ENCODE measurements around the gene THPO. TPM values are rescaled to one million over a fixed set of nuclear protein-coding genes. Genes with fewer than 3 reads are reported as not detected.
"Not testable (repeated sequence)": the region's sequence is repeated elsewhere in the genome, so short reads cannot be mapped to it uniquely, and the experiment has no call there.

THPO gene
- total and polyA plus RNA-seq, 10 of the 15 experiments (the other 5 are each of a cell fraction or from before 2014, with no cell fraction given): not detected

DNA sequence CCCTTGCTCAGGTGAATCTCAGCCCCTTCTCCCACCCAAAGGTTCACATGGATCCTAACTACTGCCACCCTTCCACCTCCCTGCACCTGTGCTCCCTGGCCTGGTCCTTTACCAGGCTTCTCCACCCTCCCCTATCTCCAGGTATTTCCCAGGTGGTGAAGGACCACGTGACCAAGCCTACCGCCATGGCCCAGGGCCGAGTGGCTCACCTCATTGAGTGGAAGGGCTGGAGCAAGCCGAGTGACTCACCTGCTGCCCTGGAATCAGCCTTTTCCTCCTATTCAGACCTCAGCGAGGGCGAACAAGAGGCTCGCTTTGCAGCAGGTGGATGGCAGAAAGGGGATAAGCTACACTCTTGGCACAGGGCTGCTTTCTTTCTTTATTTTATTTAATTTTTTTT is 36.1 kb downstream of the THPO start:
- Histone ChIP-seq H3K27me3 (replicated peaks in 1 of 2; ENCODE audit: control insufficient read depth in 2 of 2, insufficient read depth in 2 of 2, low read length in 1 of 2) (no peaks in the 10 kb centered on the region), H3K4me1 (ENCODE audit: control insufficient read depth, insufficient read depth, low read length) (peaks cover 3% of the 10 kb centered on the region; the same call in 1 of the 2 replicates), H3K4me3 (no peak overlapping the region), H3K36me3 (ENCODE audit: control insufficient read depth in 2 of 2, insufficient read depth in 2 of 2, low read length in 1 of 2) (no peaks in the 10 kb centered on the region), H3K79me2 (ENCODE audit: control insufficient read depth, insufficient read depth, low read length) (no peaks in the 10 kb centered on the region), H3K4me2 (ENCODE audit: control insufficient read depth, insufficient read depth) (no peak overlapping the region), H3K9me3 (replicated peaks; ENCODE audit: control insufficient read depth, insufficient read depth, low read length) (no peaks in the 10 kb centered on the region), H3K9ac (ENCODE audit: control insufficient read depth, insufficient read depth, low read length) (no peak overlapping the region), H3K27ac (ENCODE audit: control insufficient read depth, insufficient read depth) (no peak overlapping the region), H4K20me1 (ENCODE audit: control insufficient read depth, insufficient read depth) (no peaks in the 10 kb centered on the region), H2AFZ (ENCODE audit: control insufficient read depth, low read depth, low read length) (no peak overlapping the region)
- TF ChIP-seq HDAC6 (IDR thresholded peaks at IDR 0.05; ENCODE audit: unreplicated experiment): no peak
- no peak for TF ChIP-seq RB1 (IDR thresholded peaks at IDR 0.05; ENCODE audit: borderline replicate concordance)
- TF ChIP-seq RELB (IDR thresholded peaks at IDR 0.05; ENCODE audit: low read depth): no peak
- no peak for TF ChIP-seq WRNIP1 (IDR thresholded peaks at IDR 0.05; ENCODE audit: borderline replicate concordance, low read depth, low read length)
- no peak for TF ChIP-seq ASH2L (IDR thresholded peaks at IDR 0.05; ENCODE audit: borderline replicate concordance, low read depth)
- TF ChIP-seq PAX5 (IDR thresholded peaks at IDR 0.05; ENCODE audit: borderline replicate concordance, low read depth, low read length): no peak
- no peak for TF ChIP-seq MEF2A (IDR thresholded peaks at IDR 0.05; ENCODE audit: insufficient read depth, low read depth, low read length)
- DNase-seq (ENCODE audit: low read depth, low spot score) (no peak), ATAC-seq (no peak), FAIRE-seq (no peak)
- ChIA-PET CTCF (interaction anchor here (0.9 kb wide), 2 partner anchors 12 to 114 kb away, joined by 3 to 5 read pairs; no protein-coding TSS in a partner anchor), RAD21 (ENCODE audit: unreplicated experiment) (no interaction called here), SMC1A (ENCODE audit: uncharacterized antibody, unreplicated experiment) (no interaction called here), POLR2A (interaction anchor here (1.2 kb wide), 1 partner anchor 13 kb away, joined by 3 read pairs; no protein-coding TSS in a partner anchor)
- intact Hi-C loops (cut with micrococcal nuclease; ENCODE audit: unreplicated experiment): no loop called here
- BruUV-seq (replicated peaks): no TSS peak
- 65% methylated on average over 7 of the region's 7 CpGs for WGBS (ENCODE audit: insufficient coverage, insufficient replicate concordance, low lambda C conversion rate, missing lambda C conversion rate)
- in situ Hi-C loops (cut with MboI): no loop called here

- H3K4me3 ChIP-seq; H3K9me3 ChIP-seq (replicated peaks; ENCODE audit: control insufficient read depth, insufficient read depth, low read length); H3K79me2 ChIP-seq (ENCODE audit: control insufficient read depth, insufficient read depth, low read length); BruUV-seq (replicated peaks); H3K27me3 ChIP-seq (replicated peaks in 1 of 2; ENCODE audit: control insufficient read depth in 2 of 2, insufficient read depth in 2 of 2, low read length in 1 of 2); H3K4me2 ChIP-seq (ENCODE audit: control insufficient read depth, insufficient read depth); intact Hi-C loops (cut with micrococcal nuclease; ENCODE audit: unreplicated experiment); H4K20me1 ChIP-seq (ENCODE audit: control insufficient read depth, insufficient read depth); RAD21 ChIA-PET (ENCODE audit: unreplicated experiment); DNase-seq (ENCODE audit: low read depth, low spot score); POLR2A ChIA-PET; FAIRE-seq; H2AFZ ChIP-seq (ENCODE audit: control insufficient read depth, low read depth, low read length); SMC1A ChIA-PET (ENCODE audit: uncharacterized antibody, unreplicated experiment); in situ Hi-C loops (cut with MboI); H3K36me3 ChIP-seq (ENCODE audit: control insufficient read depth in 2 of 2, insufficient read depth in 2 of 2, low read length in 1 of 2); H3K27ac ChIP-seq (ENCODE audit: control insufficient read depth, insufficient read depth); H3K9ac ChIP-seq (ENCODE audit: control insufficient read depth, insufficient read depth, low read length); ATAC-seq: not testable (repeated sequence)
- 91% methylated on average over 19 of the region's 19 CpGs for WGBS (ENCODE audit: insufficient coverage, insufficient replicate concordance, low lambda C conversion rate, missing lambda C conversion rate)
- peaks cover 11% of the 10 kb centered on the region for H3K4me1 ChIP-seq (ENCODE audit: control insufficient read depth, insufficient read depth, low read length)
- CTCF ChIA-PET: interaction anchor here (1.7 kb wide), 1 partner anchor 14 kb away, joined by 4 read pairs; no protein-coding TSS in a partner anchor
Measured at GRCh38 chr3:184339451-184340135, 38.4 kb downstream of the THPO start.
